Heart right ventricle (tissue), 16 donors: Measurements from ENCODE around the gene TRMT112. TPM values are rescaled to one million over a fixed set of nuclear protein-coding genes. Genes with fewer than 3 reads are reported as not detected.

Experiments used
- ATAC-seq, 8 donors: fragments of 200-7000 bp; cut with Tn5 transposase; one replicate each; pipeline ENCODE4 v1.9.1; 2020; ENCODE audit warnings: mild to moderate bottlenecking in 8 of 8, moderate library complexity in 8 of 8, moderate number of reproducible peaks in 1 of 8
- DNase-seq, 2 donors: peaks; one replicate each; pipeline ENCODE4 v3.0.0-alpha.2; 2020
- H3K27ac ChIP-seq, 10 donors: fragments of 200-600 bp; sonication (generic) in 2 of 10; one replicate each; pipeline versions ENCODE4 v1.5.0 to v1.8.0; 2020 to 2022; ENCODE audit warnings: mild to moderate bottlenecking in 3 of 10
- H3K27me3 ChIP-seq, 7 donors: fragments of 200-600 bp; one replicate each; pipeline ENCODE4 v1.8.0; 2021 to 2022; ENCODE audit warnings: mild to moderate bottlenecking in 2 of 7
- H3K36me3 ChIP-seq, 9 donors: fragments of 200-600 bp; sonication (generic) in 1 of 9; one replicate each; pipeline versions ENCODE4 v1.5.0 to v1.8.0; 2020 to 2022; ENCODE audit warnings: mild to moderate bottlenecking in 2 of 9
- H3K4me1 ChIP-seq, 9 donors: fragments of 200-600 bp; sonication (generic) in 1 of 9; one replicate each; pipeline versions ENCODE4 v1.5.0 to v1.8.0; 2020 to 2022; ENCODE audit warnings: mild to moderate bottlenecking in 4 of 9
- H3K4me3 ChIP-seq, 10 donors: fragments of 200-600 bp; sonication (generic) in 2 of 10; one replicate each; pipeline versions ENCODE4 v1.5.0 to v1.8.0; 2020 to 2022; ENCODE audit warnings: mild to moderate bottlenecking in 7 of 10, moderate library complexity in 2 of 10
- H3K9me3 ChIP-seq, 11 donors: fragments of 200-600 bp in 10 of 11; sonication (generic) in 2 of 11; one replicate each; pipeline versions ENCODE4 v1.5.0 to v1.8.0; 2013 to 2022; ENCODE audit warnings: mild to moderate bottlenecking in 2 of 11, control low read depth in 1 of 11, moderate library complexity in 1 of 11
- WGBS, 2 donors: extraction: QIAGEN DNeasy Blood & Tissue Kit; methylation state at CpG; one replicate each; pipeline ENCODE4 v1.1.7; 2013; ENCODE audit warnings: inconsistent platforms in 1 of 2; 5-methylcytosine and 5-hydroxymethylcytosine counted together
- intact Hi-C, 10 donors: fragments of 100-400 bp; cut with DNase I; formaldehyde crosslinking; loops; one replicate each; pipeline versions ENCODE4 v1.11.1 to v1.14.2; 2022
- polyA plus RNA-seq, 2 donors: library from polyadenylated mRNA; stranded (reverse); fragments of 200-250 nt; gene quantifications; one replicate each; pipeline ENCODE4 v1.2.3, GENCODE V29; 2013
- total RNA-seq, 10 donors: library from RNA; stranded (reverse); fragmentation: NEBNext Ultra II Directional in 3 of 10; extraction: Animal tissue kit (Norgen Biotek cat#: 25700) in 3 of 10; gene quantifications; one replicate each; pipeline versions ENCODE4 v1.2.1 to v1.2.4, GENCODE V29; 2021 to 2023
- TF ChIP-seq, protein P1 (sequence below), 9 donors: fragments of 200-600 bp; sonication (generic) in 2 of 9; IDR thresholded peaks; one replicate each; pipeline versions ENCODE4 v1.5.0 to v1.8.0; 2021 to 2022; ENCODE audit warnings: antibody characterized with exemption in 9 of 9, mild to moderate bottlenecking in 5 of 9, moderate library complexity in 1 of 9
- donor health status: Arrhythmogenic right ventricular cardiomyopathy.
- donor health status: ischemic (EF 13 %, LVEDD 7.1; RV severe dilation, severe dysfunction).
- donor health status: healthy with polysubstance abuse.
- donor health status: DM: no; HTN: yes; CAD: no.
- donor health status: DM: no; HTN: no; CAD: no.
- donor health status: ischemic (EF 25% LVEDD 6.9; RV normal size, moderate dysfunction).
- donor health status: ischemic (EF 25% LVEDD 5.7; RV mildly dilated, moderate dysfunction).
- donor health status: healthy.
- donor health status: DM: yes; HTN: yes; CAD: no.
- donor health status: Ischemic cardiomyopathy.
- donor health status: ischemic (EF 35%, LVEDD 5.7; RV mildly dilated, moderate dysfunction).
- donor health status: nonischemic (EF 11% LVEDD 7.7; RV severe dilation, severe dysfunction).
- donor health status: DM: yes; HTN: yes; CAD: no.
- donor health status: PGD.
- donor health status: ischemic (EF 29% LVEDD 5.4; RV normal size, mild dysfunction).
- donor health status: nonischemic (EF 23%, LVEDD 6.1; RV moderate dilation, normal function).

The TRMT112 gene
- total and polyA plus RNA-seq, 12 donors = 68.7 to 208 (median 92.2) TPM

- Histone ChIP-seq H3K36me3 (peaks cover 0 to 23% (median 0%) of the 10 kb centered on the region in 9 donors), H3K27me3 (peaks cover 0 to 9% (median 7%) of the 10 kb centered on the region in 7 donors), H3K9me3 (no peaks in the 10 kb centered on the region), H3K27ac (peak overlapping the region; percentile 9 to 98 (median 94)), H3K4me1 (peaks cover 9 to 39% (median 24%) of the 10 kb centered on the region in 9 donors), H3K4me3 (peak overlapping the region; percentile 63 to 93 (median 76))
- intact Hi-C loops = no loop called here
- 27% methylated on average over 9 of the region's 9 CpGs for WGBS, 2 donors
- TF ChIP-seq, protein P1, sequence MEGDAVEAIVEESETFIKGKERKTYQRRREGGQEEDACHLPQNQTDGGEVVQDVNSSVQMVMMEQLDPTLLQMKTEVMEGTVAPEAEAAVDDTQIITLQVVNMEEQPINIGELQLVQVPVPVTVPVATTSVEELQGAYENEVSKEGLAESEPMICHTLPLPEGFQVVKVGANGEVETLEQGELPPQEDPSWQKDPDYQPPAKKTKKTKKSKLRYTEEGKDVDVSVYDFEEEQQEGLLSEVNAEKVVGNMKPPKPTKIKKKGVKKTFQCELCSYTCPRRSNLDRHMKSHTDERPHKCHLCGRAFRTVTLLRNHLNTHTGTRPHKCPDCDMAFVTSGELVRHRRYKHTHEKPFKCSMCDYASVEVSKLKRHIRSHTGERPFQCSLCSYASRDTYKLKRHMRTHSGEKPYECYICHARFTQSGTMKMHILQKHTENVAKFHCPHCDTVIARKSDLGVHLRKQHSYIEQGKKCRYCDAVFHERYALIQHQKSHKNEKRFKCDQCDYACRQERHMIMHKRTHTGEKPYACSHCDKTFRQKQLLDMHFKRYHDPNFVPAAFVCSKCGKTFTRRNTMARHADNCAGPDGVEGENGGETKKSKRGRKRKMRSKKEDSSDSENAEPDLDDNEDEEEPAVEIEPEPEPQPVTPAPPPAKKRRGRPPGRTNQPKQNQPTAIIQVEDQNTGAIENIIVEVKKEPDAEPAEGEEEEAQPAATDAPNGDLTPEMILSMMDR (IDR thresholded peaks at IDR 0.05) = no peak
- DNase-seq (no peak), ATAC-seq (peak in 1 of 8 donors; percentile 0)
These were observed 10.8 kb downstream of the TRMT112 start for GRCh38 chr11:64306563-64306875.

- TF ChIP-seq, protein P1 (IDR thresholded peaks at IDR 0.05) = peak in 8 of 9 donors; percentile 12 to 61 (median 47)
- H3K4me3 ChIP-seq = peak overlapping the region; percentile 63 to 93 (median 76)
- peaks cover 9 to 45% (median 30%) of the 10 kb centered on the region in 9 donors for H3K4me1 ChIP-seq
- peak overlapping the region; percentile 80 to 98 (median 94) for H3K27ac ChIP-seq
- H3K36me3 ChIP-seq = peaks cover 0 to 20% (median 0%) of the 10 kb centered on the region in 9 donors
- WGBS, 2 donors = 1% methylated on average over 54 to 68 of the region's 71 CpGs
- ATAC-seq (peak; percentile 0 to 31 (median 12)), DNase-seq (peak; percentile 73 to 75)
- peaks cover 0 to 12% (median 7%) of the 10 kb centered on the region in 7 donors for H3K27me3 ChIP-seq
- intact Hi-C loops = loop anchor here in 2 of 10 donors (1.0 to 2.0 kb wide), 4 partner anchors 11 to 59 kb away; partner anchors contain the start of genes BAD (in 2 of the 2), GPR137 (in 2 of the 2), PPP1R14B (in 1 of the 2) and TRMT112 (in 1 of the 2)
- no peaks in the 10 kb centered on the region for H3K9me3 ChIP-seq
These were observed 11.4 kb downstream of the TRMT112 start for GRCh38 chr11:64305691-64306562.

- peaks cover 0 to 19% (median 14%) of the 10 kb centered on the region in 7 donors for H3K27me3 ChIP-seq
- peak; percentile 85 to 94 (median 90) for ATAC-seq
- no peaks in the 10 kb centered on the region for H3K9me3 ChIP-seq
- intact Hi-C loops = loop anchor here in 2 of 10 donors (1.0 to 2.0 kb wide), 4 partner anchors 12 to 58 kb away; partner anchors contain the start of genes BAD (in 2 of the 2), GPR137 (in 2 of the 2), PPP1R14B (in 1 of the 2) and TRMT112 (in 1 of the 2)
- DNase-seq = peak; percentile 99 to 100
- H3K36me3 ChIP-seq = peaks cover 0 to 18% (median 0%) of the 10 kb centered on the region in 9 donors
- H3K4me1 ChIP-seq = peaks cover 12 to 49% (median 37%) of the 10 kb centered on the region in 9 donors
- 0 to 1% methylated on average over 46 to 72 of the region's 81 CpGs for WGBS, 2 donors
- H3K4me3 ChIP-seq = peak within 1 kb of the TSS; percentile 63 to 93 (median 76)
- peak within 1 kb of the TSS; percentile 90 to 98 (median 96) for H3K27ac ChIP-seq
- TF ChIP-seq, protein P1 (IDR thresholded peaks at IDR 0.05) = no peak
These were observed 12.2 kb downstream of the TRMT112 start, which contains the start of gene ESRRA for GRCh38 chr11:64305075-64305690. Gene ESRRA, plus strand, starts transcription at chr11:64305524. Its CDS starts 1,656 bp downstream, at chr11:64307180.
